ENCODE measurements around the gene STAT5B.
"Not testable (repeated sequence)": the region's sequence is repeated elsewhere in the genome, so short reads cannot be mapped to it uniquely, and the experiment has no call there.

STAT5B gene

GRCh38 chr17:42193969-42194899 is 82.0 kb downstream of the STAT5B start, which contains the start of gene GHDC:
TSS of gene GHDC (minus strand) at chr17:42194494. CDS start at chr17:42193581, 913 bp downstream.
- DNase-seq (ENCODE audit: low read depth in 2 of 2), result peak; percentile 67 to 72

GRCh38 chr17:42193216-42193968 is 82.8 kb downstream of the STAT5B start:
- DNase-seq (ENCODE audit: low read depth in 2 of 2), result no peak

DNA sequence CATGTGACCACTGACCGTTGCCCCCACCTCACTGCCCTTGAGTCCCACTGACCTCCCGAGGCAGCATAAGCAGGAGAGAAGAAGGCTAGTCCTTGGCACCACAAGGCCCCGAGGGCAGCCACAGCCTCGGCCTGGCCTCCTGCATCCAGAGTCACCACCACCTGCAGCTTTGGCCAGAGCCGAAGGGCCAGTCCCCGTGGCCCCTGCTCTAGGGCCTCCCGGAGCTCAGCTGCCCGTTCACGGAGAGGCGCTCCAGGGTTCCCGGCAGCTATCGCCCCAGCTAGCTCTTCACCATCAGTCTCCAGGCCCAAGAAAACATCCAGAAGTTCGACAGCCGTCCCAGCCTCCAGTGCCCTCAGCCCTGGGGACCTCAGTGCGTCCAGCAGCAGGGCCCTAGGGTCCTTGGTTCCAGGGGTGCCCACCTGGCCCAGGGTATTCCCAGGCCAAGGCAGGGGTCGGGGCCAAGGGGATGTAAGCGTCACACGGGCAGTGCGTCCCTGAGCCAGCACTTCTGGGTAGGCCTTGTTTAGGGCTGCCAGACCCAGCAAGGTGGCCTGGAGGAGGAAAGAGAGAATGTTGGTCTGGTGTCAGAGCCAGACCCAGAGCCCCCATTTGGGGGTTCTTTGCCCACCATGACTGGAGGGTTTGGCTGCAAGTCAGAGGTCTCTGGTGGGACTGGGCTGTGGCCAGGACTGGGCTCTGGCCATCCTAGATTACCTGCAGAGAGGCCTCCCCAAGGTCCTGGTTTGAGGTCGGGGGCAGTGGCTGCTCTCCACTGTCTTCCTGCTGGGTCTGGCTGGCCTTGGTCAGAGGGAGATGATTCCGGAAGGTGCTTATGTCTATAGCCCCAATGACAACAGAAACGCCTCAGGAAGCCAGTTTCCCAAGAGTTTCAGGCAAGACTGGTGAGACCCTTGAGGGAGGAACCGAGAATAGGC is 83.7 kb downstream of the STAT5B start:
- DNase-seq (ENCODE audit: low read depth in 2 of 2), result no peak

DNA sequence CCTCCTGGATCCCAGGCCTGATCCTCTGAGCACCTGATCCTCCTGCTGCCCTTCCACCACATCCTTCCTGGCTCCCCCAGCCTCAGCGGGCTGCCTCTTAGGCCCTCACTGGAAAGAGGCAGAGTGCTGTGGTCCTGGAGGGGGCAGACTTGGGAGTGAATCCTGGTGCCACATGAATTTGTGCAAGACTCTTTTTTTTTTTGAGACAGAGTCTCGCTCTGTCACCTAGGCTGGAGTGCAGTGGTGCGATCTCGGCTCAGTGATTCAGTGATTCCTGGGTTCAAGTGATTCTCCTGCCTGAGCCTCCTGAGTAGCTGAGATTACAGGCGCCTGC is 84.9 kb downstream of the STAT5B start:
- no peak for DNase-seq (ENCODE audit: low read depth in 2 of 2)

- no peak for DNase-seq (ENCODE audit: low read depth in 2 of 2)
These were observed 85.5 kb downstream of the STAT5B start for GRCh38 chr17:42190491-42191274.

GRCh38 chr17:42189651-42189965 is 86.6 kb downstream of the STAT5B start:
- DNase-seq (ENCODE audit: low read depth in 2 of 2), result no peak

GRCh38 chr17:42188749-42189650 is 87.2 kb downstream of the STAT5B start:
- DNase-seq (ENCODE audit: low read depth in 2 of 2), result no peak

- no peak for DNase-seq (ENCODE audit: low read depth in 2 of 2)
These were observed 88.4 kb downstream of the STAT5B start for GRCh38 chr17:42187833-42188232.

DNA sequence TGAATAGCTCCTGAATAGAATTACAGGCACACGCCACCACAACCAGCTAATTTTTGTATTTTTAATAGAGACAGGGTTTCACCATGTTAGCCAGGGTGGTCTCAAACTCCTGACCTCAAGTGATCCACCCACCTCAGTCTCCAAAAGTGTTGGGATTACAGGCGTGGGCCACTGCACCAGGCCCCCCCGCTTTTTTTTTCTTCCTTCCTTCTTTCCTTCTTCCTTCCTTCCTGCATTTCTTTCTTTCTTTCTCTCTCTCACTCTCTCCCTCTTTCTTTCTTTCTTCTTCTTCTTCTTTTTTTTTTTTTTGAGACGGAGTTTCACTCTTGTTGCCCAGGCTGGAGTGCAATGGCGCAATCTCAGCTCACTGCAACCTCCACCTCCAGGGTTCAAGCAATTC is 90.0 kb downstream of the STAT5B start:
- not testable (repeated sequence) for DNase-seq (ENCODE audit: low read depth in 2 of 2)

DNA sequence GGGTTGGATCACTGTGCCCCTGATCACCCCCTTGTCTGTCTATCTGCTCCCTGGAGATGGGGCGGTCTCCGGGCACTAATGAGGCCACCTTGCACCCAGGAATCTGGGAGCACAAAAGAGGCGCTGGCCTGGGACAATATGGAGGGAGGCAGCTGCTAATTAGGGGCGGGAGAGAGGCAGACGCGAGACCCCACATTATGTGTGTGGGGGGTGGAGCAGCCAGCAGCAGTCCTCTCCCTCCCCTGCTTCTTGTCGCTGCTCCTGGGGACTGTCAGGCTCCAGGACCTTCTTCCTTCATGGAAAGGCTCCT is 90.6 kb downstream of the STAT5B start:
- no peak for DNase-seq (ENCODE audit: low read depth in 2 of 2)

DNA sequence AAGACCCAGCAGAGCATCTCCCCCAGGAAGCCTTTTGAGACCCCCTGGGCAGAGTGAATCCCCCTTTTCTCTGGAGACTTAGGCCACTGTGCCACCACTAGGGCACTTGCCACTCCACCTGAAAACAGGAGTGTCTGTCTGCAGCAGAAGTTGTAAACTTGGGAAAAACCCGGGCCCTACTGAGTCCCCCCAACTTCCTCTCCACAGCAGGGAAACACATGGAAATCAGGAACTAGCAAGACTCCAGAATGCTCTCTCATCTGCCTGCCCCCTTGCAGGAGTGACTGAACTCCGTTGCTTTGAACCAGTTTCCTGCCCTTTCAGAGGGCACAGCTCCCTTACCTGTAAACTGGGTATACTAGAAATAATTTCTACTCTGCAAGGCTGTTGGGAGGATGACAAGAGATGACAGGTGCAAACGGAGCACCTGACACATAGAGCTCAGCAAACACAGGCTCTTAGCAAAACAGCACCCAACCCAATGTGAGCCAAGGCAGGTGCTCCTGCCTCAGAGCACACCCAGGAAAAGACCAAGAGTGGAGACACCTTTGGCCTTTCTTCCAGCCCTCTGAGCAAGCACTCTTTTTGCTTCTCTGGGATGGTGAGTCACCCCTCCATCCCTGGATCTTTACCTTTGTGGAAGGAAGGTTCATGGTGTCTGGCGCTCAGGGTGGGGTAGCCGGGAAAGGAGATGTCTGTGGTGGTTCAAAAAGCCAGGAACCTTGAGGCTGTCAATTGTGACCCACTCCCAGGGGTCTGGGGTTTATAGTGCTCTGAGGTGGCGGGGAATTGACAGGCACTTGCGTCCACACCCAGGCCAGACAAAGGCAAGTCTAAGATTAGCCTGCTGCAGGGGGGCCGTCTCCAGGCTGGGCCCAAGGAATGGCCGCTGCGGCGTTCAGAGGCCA is 91.2 kb downstream of the STAT5B start, which contains the start of gene HCRT:
HCRT (minus strand) TSS at position 740 of the 908 bp plus-strand sequence; CDS start at position 653, 87 bp downstream.
- no peak for DNase-seq (ENCODE audit: low read depth in 2 of 2)

GRCh38 chr17:42183741-42184711 is 92.2 kb downstream of the STAT5B start:
- DNase-seq (ENCODE audit: low read depth in 2 of 2), result peak; percentile 77 to 80

GRCh38 chr17:42182927-42183734 is 93.1 kb downstream of the STAT5B start:
- no peak for DNase-seq (ENCODE audit: low read depth in 2 of 2)

- DNase-seq (ENCODE audit: low read depth in 2 of 2), result no peak
These were observed 94.4 kb downstream of the STAT5B start for GRCh38 chr17:42181851-42182207.

GRCh38 chr17:42180922-42181850 is 95.0 kb downstream of the STAT5B start, which contains the start of gene KCNH4:
TSS of gene KCNH4 (minus strand) at chr17:42181142. CDS start at chr17:42180945, 197 bp downstream.
- peak; percentile 84 for DNase-seq (ENCODE audit: low read depth in 2 of 2)

- no peak for DNase-seq (ENCODE audit: low read depth in 2 of 2)
These were observed 95.7 kb downstream of the STAT5B start for GRCh38 chr17:42180411-42180921.
